Activated naive CD4-positive, alpha-beta T cell treated with anti-CD3 and anti-CD28 coated beads, Interleukin-2, amount 50 U/mL, for 16 hours (primary cell): Measurements from ENCODE around the gene IFNA10.
"Not testable (repeated sequence)": the region's sequence is repeated elsewhere in the genome, so short reads cannot be mapped to it uniquely, and the experiment has no call there.

Experiments used
- DNase-seq: peaks from one replicate; pipeline ENCODE4 v3.0.0-alpha.2; 2020

Gene IFNA10

GRCh38 chr9:21187487-21187886 is 19.5 kb downstream of the IFNA10 start, which contains the start of gene IFNA4:
Gene IFNA4, minus strand, starts transcription at chr9:21187587. Its CDS starts 56 bp downstream, at chr9:21187531.
- DNase-seq: not testable (repeated sequence)

- not testable (repeated sequence) for DNase-seq
Observed at GRCh38 chr9:21182810-21183736, 23.9 kb downstream of the IFNA10 start.

- DNase-seq: no peak
Observed at GRCh38 chr9:21174671-21175070, 32.3 kb downstream of the IFNA10 start.

- no peak for DNase-seq
Observed at GRCh38 chr9:21172156-21172555, 34.8 kb downstream of the IFNA10 start.

- no peak for DNase-seq
Observed at GRCh38 chr9:21171351-21171750, 35.6 kb downstream of the IFNA10 start.

GRCh38 chr9:21166560-21166959 is 40.4 kb downstream of the IFNA10 start, which contains the start of gene IFNA21:
Gene IFNA21, minus strand, starts transcription at chr9:21166660. Its CDS starts 48 bp downstream, at chr9:21166612.
- not testable (repeated sequence) for DNase-seq

- DNase-seq: no peak
Observed at GRCh38 chr9:21165516-21165915, 41.4 kb downstream of the IFNA10 start.

GRCh38 chr9:21160178-21160577 is 46.8 kb downstream of the IFNA10 start:
- no peak for DNase-seq
